Smooth muscle cell (in vitro differentiated cells): Measurements from ENCODE around the gene TBC1D22A. TPM values are rescaled to one million over a fixed set of nuclear protein-coding genes. Genes with fewer than 3 reads are reported as not detected.

Source experiments
- DNase-seq: peaks from one replicate; lab custom pipeline; 2025; ENCODE audit not compliant: unreplicated experiment; lab: John Stamatoyannopoulos, UW
- H2AFZ ChIP-seq: fragments of 200-600 bp; sonication (generic); 2 replicates; pipeline ENCODE4 v1.6.0; 2016; ENCODE audit warnings: antibody characterized with exemption, low read depth, mild to moderate bottlenecking
- H3F3A ChIP-seq: fragments of 200-600 bp; sonication (generic); 2 replicates; pipeline ENCODE4 v1.6.0; 2017; ENCODE audit warnings: antibody characterized with exemption, low read depth
- H3K27ac ChIP-seq: fragments of 200-600 bp; sonication (generic); 2 replicates; pipeline ENCODE4 v1.5.1; 2016; ENCODE audit warnings: low read depth, mild to moderate bottlenecking
- H3K27me3 ChIP-seq: fragments of 200-600 bp; sonication (generic); 2 replicates; pipeline ENCODE4 v1.6.1; 2016; ENCODE audit warnings: low read depth, mild to moderate bottlenecking
- H3K36me3 ChIP-seq: fragments of 200-600 bp; sonication (generic); 2 replicates; pipeline ENCODE4 v1.5.1; 2016; ENCODE audit warnings: low read depth
- H3K4me1 ChIP-seq: fragments of 200-600 bp; sonication (generic); 2 replicates; pipeline ENCODE4 v1.5.1; 2016; ENCODE audit warnings: low read depth
- H3K4me2 ChIP-seq: fragments of 200-600 bp; sonication (generic); 2 replicates; pipeline ENCODE4 v1.6.0; 2016; ENCODE audit warnings: mild to moderate bottlenecking
- H3K4me3 ChIP-seq: fragments of 200-600 bp; sonication (generic); 2 replicates; pipeline ENCODE4 v1.5.1; 2016; ENCODE audit warnings: mild to moderate bottlenecking
- H3K79me2 ChIP-seq: fragments of 200-600 bp; sonication (generic); 2 replicates; pipeline ENCODE4 v1.6.0; 2016; ENCODE audit warnings: low read depth, mild to moderate bottlenecking
- H3K9ac ChIP-seq: fragments of 200-600 bp; sonication (generic); 2 replicates; pipeline ENCODE4 v1.6.0; 2016; ENCODE audit warnings: low read depth
- H3K9me3 ChIP-seq: fragments of 200-600 bp; sonication (generic); replicated peaks from 2 replicates; pipeline ENCODE4 v1.5.1; 2016; ENCODE audit warnings: low read depth
- H4K20me1 ChIP-seq: fragments of 200-600 bp; sonication (generic); 2 replicates; pipeline ENCODE4 v1.6.0; 2016; ENCODE audit warnings: low read depth
- WGBS: methylation state at CpG from one replicate; pipeline ENCODE4 v1.1.7; 2016; ENCODE audit warnings: low lambda C conversion rate; 5-methylcytosine and 5-hydroxymethylcytosine counted together
- polyA plus RNA-seq: library from polyadenylated mRNA; unstranded; fragments of >200 nt; fragmentation: Nextera tagmentation; extraction: Ambion mirVana; gene quantifications from 2 replicates; pipeline ENCODE4 v1.2.1, GENCODE V29; 2016
- total RNA-seq: library from RNA; depleted of rRNA; stranded (reverse); fragments of >200 nt; gene quantifications from 2 replicates; pipeline ENCODE4 v1.2.3, GENCODE V29; 2014
- TF ChIP-seq, protein P1 (sequence below): fragments of 200-600 bp; sonication (generic); IDR thresholded peaks from 2 replicates; pipeline ENCODE4 v1.5.1; 2017; ENCODE audit warnings: borderline replicate concordance, mild to moderate bottlenecking, antibody characterized with exemption; ENCODE audit not compliant: insufficient read depth, poor library complexity, severe bottlenecking

The TBC1D22A gene
- total and polyA plus RNA-seq, 2 experiments from 2014 or later, result 12.5 to 14.4 TPM

DNA sequence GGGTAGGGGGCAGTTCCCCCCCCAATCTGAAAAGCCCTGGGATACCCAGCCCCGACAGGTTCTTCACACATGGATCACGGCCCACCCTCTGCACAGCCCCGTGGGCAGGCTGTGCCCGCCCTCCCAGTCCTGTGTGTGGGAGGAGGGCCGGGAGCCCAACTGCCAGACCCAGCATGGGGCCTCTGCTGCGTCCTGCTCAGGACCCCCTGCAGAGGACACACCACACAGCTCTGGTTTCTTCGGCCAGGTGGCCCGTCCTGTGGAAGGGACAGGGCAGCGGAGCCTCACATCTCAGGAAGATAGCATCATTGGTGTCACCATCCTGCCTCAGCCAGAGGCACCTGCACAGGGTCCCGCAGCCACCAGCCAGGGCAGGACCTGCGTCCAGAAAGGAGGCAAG is 396.0 kb downstream of the TBC1D22A start:
- no peak for DNase-seq
- H3K36me3 ChIP-seq, result no peaks in the 10 kb centered on the region
- WGBS, result 86% methylated on average over 11 of the region's 11 CpGs
- H3K4me2 ChIP-seq, result no peak overlapping the region
- H3K4me3 ChIP-seq, result no peak overlapping the region
- no peaks in the 10 kb centered on the region for H4K20me1 ChIP-seq
- H2AFZ ChIP-seq, result no peak overlapping the region
- no peaks in the 10 kb centered on the region for H3F3A ChIP-seq
- no peaks in the 10 kb centered on the region for H3K79me2 ChIP-seq
- no peak overlapping the region for H3K9ac ChIP-seq
- no peaks in the 10 kb centered on the region for H3K27me3 ChIP-seq
- H3K27ac ChIP-seq, result no peak overlapping the region
- no peaks in the 10 kb centered on the region for H3K4me1 ChIP-seq
- H3K9me3 ChIP-seq, result no peaks in the 10 kb centered on the region
- TF ChIP-seq, protein P1, sequence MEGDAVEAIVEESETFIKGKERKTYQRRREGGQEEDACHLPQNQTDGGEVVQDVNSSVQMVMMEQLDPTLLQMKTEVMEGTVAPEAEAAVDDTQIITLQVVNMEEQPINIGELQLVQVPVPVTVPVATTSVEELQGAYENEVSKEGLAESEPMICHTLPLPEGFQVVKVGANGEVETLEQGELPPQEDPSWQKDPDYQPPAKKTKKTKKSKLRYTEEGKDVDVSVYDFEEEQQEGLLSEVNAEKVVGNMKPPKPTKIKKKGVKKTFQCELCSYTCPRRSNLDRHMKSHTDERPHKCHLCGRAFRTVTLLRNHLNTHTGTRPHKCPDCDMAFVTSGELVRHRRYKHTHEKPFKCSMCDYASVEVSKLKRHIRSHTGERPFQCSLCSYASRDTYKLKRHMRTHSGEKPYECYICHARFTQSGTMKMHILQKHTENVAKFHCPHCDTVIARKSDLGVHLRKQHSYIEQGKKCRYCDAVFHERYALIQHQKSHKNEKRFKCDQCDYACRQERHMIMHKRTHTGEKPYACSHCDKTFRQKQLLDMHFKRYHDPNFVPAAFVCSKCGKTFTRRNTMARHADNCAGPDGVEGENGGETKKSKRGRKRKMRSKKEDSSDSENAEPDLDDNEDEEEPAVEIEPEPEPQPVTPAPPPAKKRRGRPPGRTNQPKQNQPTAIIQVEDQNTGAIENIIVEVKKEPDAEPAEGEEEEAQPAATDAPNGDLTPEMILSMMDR, result no peak

DNA sequence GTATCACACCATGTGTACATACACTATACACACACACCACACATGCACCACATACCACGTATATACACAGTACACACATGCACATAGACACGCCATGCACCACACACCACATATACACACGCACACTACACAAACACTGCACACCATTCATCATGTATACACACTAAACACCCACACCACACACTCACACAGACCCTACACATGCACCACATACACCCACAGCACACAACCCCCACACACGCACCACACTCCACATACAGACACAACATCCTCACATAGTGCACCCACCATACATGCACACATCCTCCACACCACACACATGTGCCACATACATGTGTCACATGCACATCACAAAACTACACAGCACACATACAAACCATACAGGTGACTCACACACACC is 397.1 kb downstream of the TBC1D22A start:
- Histone ChIP-seq H4K20me1 (no peaks in the 10 kb centered on the region), H3K4me1 (no peaks in the 10 kb centered on the region), H3K4me3 (no peak overlapping the region), H2AFZ (no peak overlapping the region), H3K79me2 (no peaks in the 10 kb centered on the region), H3K27me3 (no peaks in the 10 kb centered on the region), H3K36me3 (no peaks in the 10 kb centered on the region), H3F3A (no peaks in the 10 kb centered on the region), H3K4me2 (no peak overlapping the region), H3K9ac (no peak overlapping the region), H3K9me3 (no peaks in the 10 kb centered on the region), H3K27ac (no peak overlapping the region)
- 100% methylated on average over 4 of the region's 4 CpGs for WGBS
- TF ChIP-seq, protein P1, result no peak
- no peak for DNase-seq

DNA sequence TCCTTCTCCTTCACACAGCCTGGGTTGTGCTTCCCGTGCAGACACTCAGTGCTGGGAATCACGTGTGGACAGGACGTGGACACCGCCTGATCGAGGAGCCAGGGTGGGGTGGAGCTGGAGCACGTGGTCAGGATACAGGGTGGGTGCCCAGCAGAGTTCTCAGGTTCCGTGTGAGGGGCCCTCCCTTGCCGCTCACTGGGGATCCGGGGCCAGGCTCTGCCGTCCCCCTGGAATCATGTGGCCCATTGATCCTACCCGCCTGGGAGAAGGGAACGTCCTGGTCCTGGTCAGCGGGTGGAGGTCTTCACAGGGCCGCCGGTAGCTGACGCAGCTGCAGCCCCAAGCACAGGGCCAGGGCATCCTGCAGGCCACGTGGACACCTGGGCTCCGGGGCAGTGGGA is 397.7 kb downstream of the TBC1D22A start:
- no peak for DNase-seq
- Histone ChIP-seq H3K4me1 (no peaks in the 10 kb centered on the region), H4K20me1 (no peaks in the 10 kb centered on the region), H3F3A (no peaks in the 10 kb centered on the region), H3K36me3 (no peaks in the 10 kb centered on the region), H3K79me2 (no peaks in the 10 kb centered on the region), H2AFZ (no peak overlapping the region), H3K4me3 (no peak overlapping the region), H3K9me3 (no peaks in the 10 kb centered on the region), H3K27ac (no peak overlapping the region), H3K27me3 (no peaks in the 10 kb centered on the region), H3K9ac (no peak overlapping the region), H3K4me2 (no peak overlapping the region)
- 98% methylated on average over 15 of the region's 18 CpGs for WGBS
- TF ChIP-seq, protein P1, result no peak

DNA sequence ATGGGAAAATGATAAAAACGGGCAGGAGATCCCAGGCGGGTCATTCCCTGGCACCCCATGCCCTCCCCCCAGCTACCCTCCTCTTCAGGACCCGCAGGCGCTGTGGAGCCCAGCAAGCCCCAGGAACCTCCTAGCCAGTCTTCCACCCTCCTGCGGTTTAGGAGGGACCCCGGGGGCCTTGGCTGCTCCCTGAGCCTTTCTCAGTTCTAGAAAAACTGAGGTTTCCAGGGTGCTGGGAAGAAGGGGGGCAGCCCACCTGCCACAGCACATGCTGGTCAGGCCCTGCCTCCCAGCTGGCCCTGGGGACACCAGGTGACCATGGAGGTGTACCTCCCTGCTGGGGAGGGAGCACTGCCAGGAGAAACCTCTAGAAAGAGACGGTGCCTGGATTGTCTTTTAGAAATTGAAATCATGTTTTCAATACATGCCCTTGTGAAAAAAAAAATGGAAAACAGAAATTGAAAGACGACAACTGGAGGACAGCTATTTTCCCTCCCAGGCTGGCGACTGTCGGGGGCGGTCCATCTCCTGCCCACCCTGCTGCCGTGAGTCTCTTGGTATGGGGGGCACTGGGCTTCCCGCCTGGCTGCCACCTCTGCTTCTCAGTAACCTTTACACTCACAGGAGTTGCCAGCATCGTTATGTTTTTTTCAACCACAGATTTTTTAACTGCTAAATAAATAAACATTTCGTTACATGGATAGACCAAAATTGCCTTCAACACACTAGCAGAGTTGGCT is 398.5 kb downstream of the TBC1D22A start:
- no peak overlapping the region for H3K9ac ChIP-seq
- no peaks in the 10 kb centered on the region for H3K79me2 ChIP-seq
- no peak for DNase-seq
- H3K27ac ChIP-seq, result no peak overlapping the region
- H4K20me1 ChIP-seq, result no peaks in the 10 kb centered on the region
- H3K9me3 ChIP-seq, result no peaks in the 10 kb centered on the region
- no peaks in the 10 kb centered on the region for H3K4me1 ChIP-seq
- no peak overlapping the region for H2AFZ ChIP-seq
- H3K27me3 ChIP-seq, result no peaks in the 10 kb centered on the region
- H3F3A ChIP-seq, result no peaks in the 10 kb centered on the region
- WGBS, result 94% methylated on average over 15 of the region's 15 CpGs
- TF ChIP-seq, protein P1, result no peak
- no peak overlapping the region for H3K4me3 ChIP-seq
- H3K4me2 ChIP-seq, result no peak overlapping the region
- H3K36me3 ChIP-seq, result no peaks in the 10 kb centered on the region
